ENCODE data around the gene RAD51B.
"Not testable (repeated sequence)": the region's sequence is repeated elsewhere in the genome, so short reads cannot be mapped to it uniquely, and the experiment has no call there.

Gene RAD51B

GRCh38 chr14:67951529-67952135 is 132.1 kb downstream of the RAD51B start:
- no peak for DNase-seq

- no peak for DNase-seq
Observed at GRCh38 chr14:67952381-67952780, 132.8 kb downstream of the RAD51B start.

GRCh38 chr14:67952786-67953185 is 133.2 kb downstream of the RAD51B start:
- no peak for DNase-seq

GRCh38 chr14:67955261-67955660 is 135.7 kb downstream of the RAD51B start:
- no peak for DNase-seq

GRCh38 chr14:67957946-67958345 is 138.4 kb downstream of the RAD51B start:
- no peak for DNase-seq

- DNase-seq: no peak
Observed at GRCh38 chr14:67961676-67962075, 142.1 kb downstream of the RAD51B start.

GRCh38 chr14:67962215-67962644 is 142.7 kb downstream of the RAD51B start:
- DNase-seq: no peak

- DNase-seq: no peak
Observed at GRCh38 chr14:67963545-67963944, 144.0 kb downstream of the RAD51B start.

GRCh38 chr14:67963960-67964812 is 144.6 kb downstream of the RAD51B start:
- no peak for DNase-seq

GRCh38 chr14:67965696-67966095 is 146.1 kb downstream of the RAD51B start:
- no peak for DNase-seq

GRCh38 chr14:67967206-67967605 is 147.6 kb downstream of the RAD51B start:
- no peak for DNase-seq

GRCh38 chr14:67967970-67968369 is 148.4 kb downstream of the RAD51B start:
- not testable (repeated sequence) for DNase-seq

GRCh38 chr14:67970923-67971322 is 151.3 kb downstream of the RAD51B start:
- DNase-seq: no peak

GRCh38 chr14:67971627-67972625 is 152.3 kb downstream of the RAD51B start:
- peak; percentile 67 for DNase-seq

GRCh38 chr14:67973436-67973835 is 153.9 kb downstream of the RAD51B start:
- DNase-seq: no peak

- DNase-seq: no peak
Observed at GRCh38 chr14:67975470-67975869, 155.9 kb downstream of the RAD51B start.

- DNase-seq: no peak
Observed at GRCh38 chr14:67977434-67978034, 158.0 kb downstream of the RAD51B start.

GRCh38 chr14:67978749-67979148 is 159.2 kb downstream of the RAD51B start:
- no peak for DNase-seq

- DNase-seq: no peak
Observed at GRCh38 chr14:67982711-67983608, 163.4 kb downstream of the RAD51B start.

GRCh38 chr14:67984274-67984673 is 164.7 kb downstream of the RAD51B start:
- DNase-seq: no peak

- no peak for DNase-seq
Observed at GRCh38 chr14:67986131-67986841, 166.7 kb downstream of the RAD51B start.

Data from DMS 273 treated with DMSO at 0.1 percent for 48 hours (cell line).